Stimulated activated memory B cell treated with anti-CD40 and anti-IgM and Interleukin-4, amounts not matched to agents 10 μg/mL and 1 μg/mL and 100 μg/mL, for 72 hours (primary cell): ENCODE data around the gene COL9A3.
"Not testable (repeated sequence)": the region's sequence is repeated elsewhere in the genome, so short reads cannot be mapped to it uniquely, and the experiment has no call there.

Source experiments
- ATAC-seq: fragments of 150-1000 bp; cut with Tn5 transposase; 2 replicates; pipeline ENCODE4 v1.10.0; 2021
- H3K27ac Mint-ChIP-seq: one replicate; pipeline ENCODE4 v1.8.0; 2022; ENCODE audit warnings: mild to moderate bottlenecking, mixed read lengths
- H3K27me3 Mint-ChIP-seq: one replicate; pipeline ENCODE4 v1.8.0; 2022; ENCODE audit warnings: mixed read lengths
- H3K36me3 Mint-ChIP-seq: one replicate; pipeline ENCODE4 v1.8.0; 2022; ENCODE audit warnings: mixed read lengths
- H3K4me1 Mint-ChIP-seq: one replicate; pipeline ENCODE4 v1.8.0; 2022; ENCODE audit warnings: mixed read lengths
- H3K4me3 Mint-ChIP-seq: one replicate; pipeline ENCODE4 v1.8.0; 2022; ENCODE audit warnings: mild to moderate bottlenecking, moderate library complexity, mixed read lengths
- H3K9me3 Mint-ChIP-seq: one replicate; pipeline ENCODE4 v1.8.0; 2022; ENCODE audit warnings: mixed read lengths

COL9A3 gene

GRCh38 chr20:62839816-62840215 is 23.0 kb downstream of the COL9A3 start:
- Mint-ChIP-seq H3K4me3 (peak overlapping the region; percentile 36), H3K27ac (peak overlapping the region; percentile 82), H3K36me3 (peaks cover 12% of the 10 kb centered on the region), H3K9me3 (no peaks in the 10 kb centered on the region), H3K27me3 (no peaks in the 10 kb centered on the region), H3K4me1 (peaks cover 49% of the 10 kb centered on the region)
- no peak for ATAC-seq

DNA sequence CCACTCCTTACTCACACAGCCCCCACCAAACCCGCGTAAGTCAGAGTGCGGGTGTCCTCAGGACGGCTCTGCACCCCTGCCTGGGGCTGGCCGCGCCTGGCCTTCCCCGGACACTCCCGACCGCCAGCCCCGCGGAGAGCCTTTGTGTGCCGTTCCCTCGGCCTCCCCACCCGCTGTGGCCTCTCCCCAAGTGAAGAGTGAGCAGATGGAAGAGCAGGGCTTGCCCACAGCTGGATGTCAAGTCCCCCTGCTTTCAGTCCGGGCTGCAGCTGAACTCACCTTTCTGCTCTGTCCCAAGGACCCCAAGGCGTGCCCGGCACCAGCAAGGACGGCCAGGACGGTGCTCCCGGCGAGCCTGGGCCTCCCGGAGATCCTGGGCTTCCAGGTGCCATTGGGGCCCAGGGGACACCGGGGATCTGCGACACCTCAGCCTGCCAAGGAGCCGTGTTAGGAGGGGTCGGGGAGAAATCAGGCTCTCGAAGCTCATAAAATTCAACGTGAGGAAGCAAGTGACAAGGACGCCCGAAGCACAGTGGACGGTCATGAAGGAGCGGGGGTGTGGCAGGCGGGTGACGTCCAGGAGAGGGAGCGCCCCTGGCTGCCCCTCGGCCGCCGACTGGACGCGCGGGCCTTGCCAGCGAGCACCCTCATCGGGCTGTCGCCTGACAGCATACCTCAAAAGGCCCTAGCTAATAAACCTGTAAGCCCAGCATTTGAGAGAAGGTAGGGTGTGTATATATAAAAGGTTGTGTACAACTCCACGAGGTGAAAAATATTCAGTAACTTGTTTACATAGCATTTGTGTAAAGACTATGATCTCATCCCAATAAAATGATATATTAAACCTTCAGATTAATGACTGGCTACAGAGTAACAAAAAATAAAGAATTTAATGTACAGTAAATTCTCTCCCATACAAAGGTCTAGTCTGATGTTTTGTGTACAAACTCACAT is 23.7 kb downstream of the COL9A3 start:
- Mint-ChIP-seq H3K27me3 (no peaks in the 10 kb centered on the region), H3K9me3 (no peaks in the 10 kb centered on the region), H3K4me3 (no peak overlapping the region), H3K27ac (peak overlapping the region; percentile 82), H3K36me3 (peaks cover 16% of the 10 kb centered on the region), H3K4me1 (peaks cover 44% of the 10 kb centered on the region)
- no peak for ATAC-seq

DNA sequence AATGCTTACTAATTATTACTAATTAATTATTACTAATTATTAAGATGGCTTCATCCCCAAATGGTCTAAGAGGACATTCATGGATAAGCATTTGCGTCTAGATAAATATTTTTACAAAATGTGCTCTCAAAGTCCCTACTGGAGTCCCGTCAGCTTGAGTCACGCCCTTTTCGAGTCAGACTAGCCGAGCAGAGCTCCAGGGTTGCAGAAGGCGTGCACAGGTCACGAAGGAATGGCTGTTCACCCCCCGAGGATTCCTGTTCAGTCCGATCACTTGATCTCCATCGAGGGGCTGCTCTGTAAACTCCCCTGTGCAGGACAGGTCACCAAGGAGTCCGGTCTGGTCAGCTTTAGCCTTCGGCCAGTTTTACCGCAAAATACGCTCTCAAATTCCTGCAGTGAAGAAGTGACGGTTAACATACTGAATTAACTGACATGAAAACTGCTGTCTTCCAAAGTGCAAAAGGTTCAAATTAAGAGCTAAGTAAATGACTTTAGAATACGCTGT is 24.9 kb downstream of the COL9A3 start:
- H3K4me3 Mint-ChIP-seq = no peak overlapping the region
- no peaks in the 10 kb centered on the region for H3K9me3 Mint-ChIP-seq
- H3K4me1 Mint-ChIP-seq = peaks cover 35% of the 10 kb centered on the region
- no peaks in the 10 kb centered on the region for H3K27me3 Mint-ChIP-seq
- no peak for ATAC-seq
- no peak overlapping the region for H3K27ac Mint-ChIP-seq
- peaks cover 18% of the 10 kb centered on the region for H3K36me3 Mint-ChIP-seq

DNA sequence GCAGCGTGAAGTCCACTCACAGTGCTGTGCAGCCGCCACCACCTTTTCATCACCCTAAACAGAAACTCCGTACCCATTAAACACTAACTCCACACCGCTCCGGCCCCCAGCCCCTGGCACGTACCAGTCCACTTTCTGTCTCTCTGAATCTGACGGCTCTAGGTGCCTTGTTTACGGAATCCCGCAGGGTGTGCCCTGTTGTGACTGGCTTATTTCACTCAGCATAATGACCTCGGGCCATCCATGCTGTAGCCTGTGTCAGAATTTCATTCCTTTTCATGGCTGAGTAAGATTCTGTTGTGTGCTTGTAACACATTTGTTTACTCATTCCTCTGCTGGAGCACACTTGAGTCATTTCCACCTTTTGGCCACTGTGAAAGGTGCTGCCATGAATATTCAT is 26.8 kb downstream of the COL9A3 start:
- H3K36me3 Mint-ChIP-seq = peaks cover 23% of the 10 kb centered on the region

GRCh38 chr20:62844182-62844581 is 27.3 kb downstream of the COL9A3 start:
- no peak for ATAC-seq
- Mint-ChIP-seq H3K4me1 (peaks cover 20% of the 10 kb centered on the region), H3K9me3 (no peaks in the 10 kb centered on the region), H3K27me3 (no peaks in the 10 kb centered on the region), H3K27ac (no peak overlapping the region), H3K36me3 (peaks cover 23% of the 10 kb centered on the region), H3K4me3 (no peak overlapping the region)

More for the DNA sequence above, 26.8 kb downstream of the COL9A3 start:
- H3K4me1 Mint-ChIP-seq = peaks cover 24% of the 10 kb centered on the region
- H3K27ac Mint-ChIP-seq = no peak overlapping the region
- ATAC-seq = no peak
- H3K9me3 Mint-ChIP-seq = no peaks in the 10 kb centered on the region
- no peak overlapping the region for H3K4me3 Mint-ChIP-seq
- H3K27me3 Mint-ChIP-seq = no peaks in the 10 kb centered on the region

DNA sequence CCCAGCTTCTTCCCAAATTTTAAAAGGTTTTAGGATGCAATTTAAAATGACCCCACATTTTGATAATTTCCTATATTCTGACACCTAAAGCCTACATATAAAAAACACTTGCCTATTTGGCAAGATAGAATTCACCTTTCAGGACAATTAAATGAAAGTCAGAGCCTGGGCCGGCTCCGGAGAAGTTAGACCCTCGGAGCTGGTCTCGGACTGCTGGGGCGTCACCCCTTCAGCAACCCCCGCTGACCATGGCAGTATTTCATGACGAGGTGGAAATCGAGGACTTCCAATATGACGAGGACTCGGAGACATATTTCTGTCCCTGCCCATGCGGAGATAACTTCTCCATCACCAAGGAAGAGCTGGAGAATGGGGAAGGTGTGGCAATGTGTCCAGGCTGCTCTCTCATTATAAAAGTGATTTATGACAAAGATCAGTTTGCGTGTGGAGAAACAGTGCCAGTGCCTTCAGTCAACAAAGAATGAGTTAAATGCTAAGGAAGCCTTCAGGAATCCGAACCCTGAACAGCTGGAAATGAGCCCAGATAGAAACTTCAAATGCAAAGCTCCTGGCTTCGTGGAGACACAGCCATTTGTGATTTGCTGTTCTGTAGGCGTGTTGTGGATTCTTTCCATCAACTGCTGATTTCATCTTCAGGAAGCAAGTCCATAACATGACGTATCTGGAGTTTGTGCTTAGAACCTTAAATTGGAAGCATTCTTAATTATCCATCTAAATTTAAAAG is 28.7 kb downstream of the COL9A3 start:
- Mint-ChIP-seq H3K36me3 (peaks cover 11% of the 10 kb centered on the region), H3K9me3 (no peaks in the 10 kb centered on the region), H3K4me1 (peaks cover 6% of the 10 kb centered on the region), H3K4me3 (no peak overlapping the region), H3K27me3 (no peaks in the 10 kb centered on the region), H3K27ac (no peak overlapping the region)
- no peak for ATAC-seq

- peak overlapping the region; percentile 31 for H3K27ac Mint-ChIP-seq
- H3K4me1 Mint-ChIP-seq = peaks cover 6% of the 10 kb centered on the region
- H3K9me3 Mint-ChIP-seq = no peaks in the 10 kb centered on the region
- H3K4me3 Mint-ChIP-seq = no peak overlapping the region
- H3K27me3 Mint-ChIP-seq = no peaks in the 10 kb centered on the region
- peaks cover 11% of the 10 kb centered on the region for H3K36me3 Mint-ChIP-seq
- no peak for ATAC-seq
These were observed 29.5 kb downstream of the COL9A3 start for GRCh38 chr20:62846166-62846890.

DNA sequence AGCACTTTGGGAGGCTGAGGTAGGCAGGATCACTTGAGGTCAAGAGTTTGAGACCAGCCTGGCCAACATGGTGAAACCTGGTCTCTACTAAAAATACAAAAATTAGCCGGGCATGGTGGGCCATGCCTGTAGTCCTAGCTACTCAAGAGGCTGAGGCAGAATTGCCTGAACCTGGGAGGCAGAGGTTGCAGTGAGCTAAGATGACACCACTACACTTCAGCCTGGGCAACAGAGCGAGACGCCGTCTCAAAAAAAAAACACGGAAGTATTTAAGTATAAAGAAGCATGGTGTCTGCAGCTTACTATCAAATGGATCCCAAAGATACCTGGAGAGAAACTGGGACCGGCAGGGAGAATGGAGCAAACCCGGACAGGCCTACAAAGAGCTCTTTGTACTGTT is 32.1 kb downstream of the COL9A3 start:
- not testable (repeated sequence) for H3K27me3 Mint-ChIP-seq, H3K27ac Mint-ChIP-seq, H3K9me3 Mint-ChIP-seq, H3K4me1 Mint-ChIP-seq, ATAC-seq, H3K4me3 Mint-ChIP-seq
- H3K36me3 Mint-ChIP-seq = peaks cover 25% of the 10 kb centered on the region

DNA sequence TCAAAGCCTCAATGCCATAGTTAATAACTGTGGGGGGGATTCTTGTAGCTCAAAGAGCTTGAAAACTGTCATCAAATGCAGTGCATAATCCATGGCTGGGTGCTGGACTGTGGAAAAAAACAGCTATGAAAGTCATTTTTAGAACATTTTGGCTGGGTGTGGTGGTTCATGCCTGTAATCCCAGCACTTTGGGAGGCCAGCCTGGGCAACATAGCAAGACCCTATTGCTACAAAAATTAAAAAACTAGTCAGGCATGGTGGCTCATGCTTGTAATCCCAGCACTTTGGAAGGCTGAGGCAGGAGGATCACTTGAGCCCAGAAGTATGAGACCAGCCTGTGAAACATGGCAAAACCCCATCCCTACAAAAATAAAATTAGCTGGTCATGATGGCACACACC is 32.6 kb downstream of the COL9A3 start:
- Mint-ChIP-seq H3K36me3 (peaks cover 28% of the 10 kb centered on the region), H3K4me3 (no peak overlapping the region), H3K27me3 (no peaks in the 10 kb centered on the region), H3K9me3 (no peaks in the 10 kb centered on the region), H3K4me1 (peaks cover 6% of the 10 kb centered on the region), H3K27ac (no peak overlapping the region)
- no peak for ATAC-seq

GRCh38 chr20:62850333-62850974 is 33.6 kb downstream of the COL9A3 start:
- ATAC-seq = no peak
- no peaks in the 10 kb centered on the region for H3K27me3 Mint-ChIP-seq
- peaks cover 24% of the 10 kb centered on the region for H3K36me3 Mint-ChIP-seq
- no peak overlapping the region for H3K27ac Mint-ChIP-seq
- no peak overlapping the region for H3K4me3 Mint-ChIP-seq
- peaks cover 6% of the 10 kb centered on the region for H3K4me1 Mint-ChIP-seq
- H3K9me3 Mint-ChIP-seq = no peaks in the 10 kb centered on the region

- no peaks in the 10 kb centered on the region for H3K9me3 Mint-ChIP-seq
- H3K4me3 Mint-ChIP-seq = no peak overlapping the region
- H3K27me3 Mint-ChIP-seq = no peaks in the 10 kb centered on the region
- peaks cover 8% of the 10 kb centered on the region for H3K4me1 Mint-ChIP-seq
- H3K36me3 Mint-ChIP-seq = peaks cover 28% of the 10 kb centered on the region
- no peak for ATAC-seq
- no peak overlapping the region for H3K27ac Mint-ChIP-seq
These were observed 35.3 kb downstream of the COL9A3 start for GRCh38 chr20:62852196-62852595.

DNA sequence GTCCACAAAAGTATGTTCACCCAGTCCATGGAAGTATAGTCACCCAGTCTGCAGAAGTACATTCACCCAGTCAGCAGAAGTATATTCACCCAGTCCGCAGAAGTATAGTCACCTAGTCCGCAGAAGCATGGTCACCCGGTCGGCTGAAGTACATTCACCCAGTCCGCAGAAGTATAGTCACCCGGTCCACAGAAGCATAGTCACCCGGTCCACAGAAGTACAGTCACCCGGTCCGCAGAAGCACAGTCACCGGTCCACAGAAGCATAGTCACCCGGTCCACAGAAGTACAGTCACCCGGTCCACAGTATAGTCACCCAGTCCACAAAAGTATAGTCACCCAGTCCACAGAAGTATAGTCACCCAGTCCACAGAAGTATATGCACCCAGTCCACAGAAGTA is 36.0 kb downstream of the COL9A3 start:
- H3K36me3 Mint-ChIP-seq = peaks cover 30% of the 10 kb centered on the region
- H3K4me1 Mint-ChIP-seq = peaks cover 9% of the 10 kb centered on the region
- H3K27me3 Mint-ChIP-seq = no peaks in the 10 kb centered on the region
- no peak overlapping the region for H3K27ac Mint-ChIP-seq
- H3K9me3 Mint-ChIP-seq = no peaks in the 10 kb centered on the region
- no peak overlapping the region for H3K4me3 Mint-ChIP-seq
- ATAC-seq = no peak

DNA sequence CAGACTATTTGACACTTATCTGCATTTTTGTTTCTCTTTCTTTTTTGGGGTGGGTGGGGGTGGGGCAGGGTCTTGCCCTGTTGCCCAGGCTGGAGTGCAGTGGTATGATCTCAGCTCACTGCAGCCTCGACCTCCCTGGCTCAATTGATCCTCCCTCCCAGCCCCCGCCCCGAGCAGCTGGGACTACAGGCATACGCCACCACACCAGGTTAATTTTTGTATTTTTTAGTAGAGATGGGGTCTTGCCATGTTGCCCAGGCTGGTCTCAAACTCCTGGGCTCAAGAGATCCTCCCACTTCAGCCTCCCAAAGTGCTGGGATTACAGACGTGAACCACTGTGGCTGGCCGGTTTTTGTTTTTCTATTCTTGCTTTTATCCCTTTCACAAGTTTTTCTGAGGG is 36.5 kb downstream of the COL9A3 start:
- H3K9me3 Mint-ChIP-seq, ATAC-seq, H3K4me3 Mint-ChIP-seq, H3K27me3 Mint-ChIP-seq, H3K27ac Mint-ChIP-seq: not testable (repeated sequence)
- H3K4me1 Mint-ChIP-seq = peaks cover 11% of the 10 kb centered on the region
- H3K36me3 Mint-ChIP-seq = peaks cover 32% of the 10 kb centered on the region

- Mint-ChIP-seq H3K9me3 (no peaks in the 10 kb centered on the region), H3K27ac (no peak overlapping the region), H3K4me3 (no peak overlapping the region), H3K4me1 (peaks cover 17% of the 10 kb centered on the region), H3K27me3 (no peaks in the 10 kb centered on the region), H3K36me3 (peaks cover 34% of the 10 kb centered on the region)
- ATAC-seq = no peak
These were observed 37.3 kb downstream of the COL9A3 start for GRCh38 chr20:62854121-62854520.

DNA sequence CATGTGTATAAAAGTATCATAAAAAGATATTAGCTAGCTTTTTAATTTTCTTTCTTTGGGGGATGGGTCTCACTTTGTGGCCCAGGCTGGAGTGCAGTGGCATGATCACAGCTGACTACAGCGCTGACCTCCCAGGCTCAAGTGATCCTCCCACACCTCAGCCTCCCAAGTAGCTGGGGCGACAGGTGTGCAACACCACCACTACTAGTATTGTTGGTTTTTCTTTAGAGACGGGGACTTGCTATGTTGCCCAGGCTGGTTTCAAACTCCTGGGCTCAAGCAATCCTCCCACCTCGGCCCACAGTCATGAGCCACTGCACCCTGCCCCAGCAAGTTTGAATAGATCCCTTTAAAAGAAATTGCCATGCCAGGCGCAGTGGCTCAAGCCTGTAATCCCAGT is 38.3 kb downstream of the COL9A3 start:
- peaks cover 2% of the 10 kb centered on the region for H3K27me3 Mint-ChIP-seq
- no peak for ATAC-seq
- H3K9me3 Mint-ChIP-seq = no peaks in the 10 kb centered on the region
- H3K4me1 Mint-ChIP-seq = peaks cover 27% of the 10 kb centered on the region
- no peak overlapping the region for H3K4me3 Mint-ChIP-seq
- H3K36me3 Mint-ChIP-seq = peaks cover 34% of the 10 kb centered on the region
- no peak overlapping the region for H3K27ac Mint-ChIP-seq
